NB4 (cell line): ENCODE measurements around the gene DMXL2.
"Not testable (repeated sequence)": the region's sequence is repeated elsewhere in the genome, so short reads cannot be mapped to it uniquely, and the experiment has no call there.

Source experiments
- DNase-seq: peaks from one replicate; pipeline ENCODE4 v3.0.0; 2010; ENCODE audit warnings: low read depth
- H3K4me3 ChIP-seq: one replicate; pipeline ENCODE4 v1.5.1; 2011; ENCODE audit warnings: mild to moderate bottlenecking, low read depth, low read length, moderate library complexity
- CTCF ChIP-seq: IDR thresholded peaks from one replicate; pipeline ENCODE4 v1.5.1; 2012; ENCODE audit warnings: low read depth, low read length
- MAX ChIP-seq: IDR thresholded peaks from 2 replicates; pipeline ENCODE4 v1.6.1; 2011; ENCODE audit warnings: low read depth, low read length
- MYC ChIP-seq: IDR thresholded peaks from 2 replicates; pipeline ENCODE4 v1.6.1; 2011; ENCODE audit warnings: low read depth, low read length
- POLR2A ChIP-seq: IDR thresholded peaks from 2 replicates; pipeline ENCODE4 v1.6.1; 2011; ENCODE audit warnings: mild to moderate bottlenecking; ENCODE audit not compliant: insufficient read length; ENCODE audit errors: extremely low read depth

The DMXL2 gene

DNA sequence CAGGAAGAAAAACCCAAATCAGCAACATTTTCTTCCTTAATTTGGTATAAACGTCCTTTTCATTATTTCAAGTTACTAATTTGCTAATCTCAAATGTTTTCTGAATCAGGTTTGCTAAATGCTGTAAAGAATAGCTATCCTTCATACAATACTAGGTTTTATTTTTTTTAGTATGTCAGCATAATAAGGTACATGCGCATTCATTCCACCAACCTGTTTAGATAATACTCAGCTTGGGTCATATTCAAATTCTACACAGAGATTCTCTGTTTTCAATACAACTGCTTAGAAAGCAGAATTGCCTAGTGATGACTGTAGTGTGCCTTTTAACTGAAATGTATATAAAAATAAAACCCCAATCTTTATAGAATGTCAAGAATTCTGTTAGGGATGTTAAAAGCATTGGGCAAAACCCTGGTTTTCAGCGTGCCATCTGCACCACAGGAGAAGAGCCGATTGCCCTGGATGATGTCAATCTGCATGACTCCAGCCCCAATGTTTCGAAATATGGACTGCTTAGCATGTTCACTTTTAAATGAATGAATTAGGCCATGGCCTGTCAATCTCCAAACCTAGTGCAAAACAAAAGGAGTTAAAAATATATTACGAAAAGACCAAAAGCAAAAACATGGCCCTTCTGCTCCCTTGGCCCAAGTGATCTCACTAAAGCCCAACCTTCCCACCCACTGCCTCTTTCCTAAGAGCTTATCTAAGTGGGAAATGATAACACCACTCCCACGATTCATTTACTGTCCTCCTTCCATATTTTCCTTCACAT lies 173.8 kb downstream of the DMXL2 start:
- DNase-seq = peak; percentile 18
- TF ChIP-seq MAX (no peak), CTCF (no peak), POLR2A (no peak), MYC (no peak)
- no peak overlapping the region for H3K4me3 ChIP-seq

DNA sequence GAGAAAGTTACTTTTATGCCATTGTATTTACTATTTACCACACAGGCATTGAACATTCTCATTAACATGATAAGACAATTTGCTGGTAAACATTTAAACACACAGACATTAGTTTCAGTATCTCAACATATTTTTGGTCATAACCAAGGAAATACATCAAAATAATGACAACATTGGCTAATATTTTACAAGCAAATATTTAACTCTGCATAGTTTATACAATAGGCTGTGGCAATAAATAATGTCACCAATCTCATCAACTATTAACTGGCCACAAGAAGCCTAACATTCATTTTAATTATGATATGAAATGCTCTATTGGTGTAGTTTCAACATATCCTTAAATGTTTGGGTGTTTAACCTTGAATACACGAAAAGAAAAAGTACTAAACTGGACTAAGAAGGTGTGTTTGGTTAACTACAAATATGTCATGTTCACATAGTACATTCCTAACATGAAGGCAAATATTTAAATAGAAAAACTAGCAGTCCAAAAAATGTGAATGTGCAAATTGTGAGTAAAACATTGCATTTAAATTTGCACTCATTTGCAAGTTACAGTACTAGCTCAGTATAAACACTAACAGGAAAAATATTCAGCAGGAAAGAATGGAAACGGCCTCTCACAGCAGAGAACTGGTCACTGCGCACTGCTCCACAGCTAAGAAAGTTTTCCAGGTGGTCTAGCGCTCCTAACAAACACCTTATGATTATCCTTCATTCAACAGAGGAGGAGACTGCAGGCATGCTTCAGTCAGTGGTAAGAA lies 174.5 kb downstream of the DMXL2 start:
- no peak overlapping the region for H3K4me3 ChIP-seq
- TF ChIP-seq CTCF = no peak
- no peak for TF ChIP-seq POLR2A
- no peak for TF ChIP-seq MAX
- TF ChIP-seq MYC = no peak
- DNase-seq = no peak

DNA sequence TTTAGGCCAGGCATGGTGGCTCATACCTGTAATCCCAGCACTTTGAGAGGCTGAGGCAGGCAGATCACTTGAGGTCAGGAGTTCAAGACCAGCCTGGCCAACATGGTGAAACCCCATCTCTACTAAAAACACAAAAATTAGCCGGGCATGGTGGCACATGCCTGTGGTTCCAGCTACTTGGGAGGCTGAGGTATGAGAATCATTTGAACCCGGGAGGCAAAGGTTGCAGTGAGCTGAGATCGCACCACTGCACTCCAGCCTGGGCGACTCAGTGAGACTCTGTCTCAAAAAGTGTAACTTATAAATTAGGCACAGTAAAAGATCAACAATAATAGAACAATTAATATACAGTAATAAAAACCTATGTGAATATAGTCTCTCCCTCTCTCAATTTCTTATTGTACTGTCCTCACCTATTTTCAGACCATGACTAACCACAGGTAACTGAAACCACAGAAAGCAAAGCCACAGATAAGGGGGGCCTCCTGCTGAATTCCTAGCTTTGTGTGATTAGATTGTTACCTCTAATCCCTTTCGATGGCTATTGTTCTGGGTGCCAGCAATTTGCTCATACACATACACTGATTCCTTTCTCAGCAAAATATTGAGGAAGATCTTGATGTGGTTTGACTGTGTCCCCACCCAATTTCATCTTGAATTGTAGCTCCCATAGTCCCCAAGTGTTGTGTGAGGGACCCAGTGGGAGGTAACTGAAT lies 176.4 kb downstream of the DMXL2 start:
- DNase-seq, H3K4me3 ChIP-seq: not testable (repeated sequence)

GRCh38 chr15:51444807-51445206 lies 177.8 kb downstream of the DMXL2 start:
- H3K4me3 ChIP-seq = no peak overlapping the region
- TF ChIP-seq POLR2A (no peak), CTCF (no peak), MAX (no peak), MYC (no peak)
- DNase-seq = no peak

DNA sequence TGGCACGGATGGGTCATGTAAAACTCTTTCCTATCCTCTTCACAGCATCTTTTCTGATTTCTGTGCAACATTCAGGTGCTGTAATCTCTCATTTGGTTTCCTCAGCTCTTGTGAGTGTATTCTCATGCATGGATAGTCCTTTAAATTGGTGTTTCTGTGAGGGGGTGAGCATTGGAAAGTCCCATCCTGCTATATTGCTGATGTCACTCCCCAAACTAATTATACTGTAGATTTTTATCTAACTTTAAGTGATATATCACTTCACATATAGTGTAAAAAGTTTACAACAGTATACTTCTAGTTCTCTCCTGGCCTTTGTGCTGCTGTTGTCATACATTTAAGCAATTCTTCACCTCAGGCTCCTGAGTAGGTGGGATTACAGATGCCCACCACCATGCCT lies 178.5 kb downstream of the DMXL2 start:
- TF ChIP-seq POLR2A (no peak), MYC (no peak), CTCF (no peak), MAX (no peak)
- no peak for DNase-seq

More for the DNA sequence above, 178.5 kb downstream of the DMXL2 start:
- no peak overlapping the region for H3K4me3 ChIP-seq
